ENCODE results near the gene CDH11. TPM values are rescaled to one million over a fixed set of nuclear protein-coding genes. Genes with fewer than 3 reads are reported as not detected.
A peak's percentile ranks its signal among the peaks of the same experiment; 100 is the strongest.

The CDH11 gene, protein sequence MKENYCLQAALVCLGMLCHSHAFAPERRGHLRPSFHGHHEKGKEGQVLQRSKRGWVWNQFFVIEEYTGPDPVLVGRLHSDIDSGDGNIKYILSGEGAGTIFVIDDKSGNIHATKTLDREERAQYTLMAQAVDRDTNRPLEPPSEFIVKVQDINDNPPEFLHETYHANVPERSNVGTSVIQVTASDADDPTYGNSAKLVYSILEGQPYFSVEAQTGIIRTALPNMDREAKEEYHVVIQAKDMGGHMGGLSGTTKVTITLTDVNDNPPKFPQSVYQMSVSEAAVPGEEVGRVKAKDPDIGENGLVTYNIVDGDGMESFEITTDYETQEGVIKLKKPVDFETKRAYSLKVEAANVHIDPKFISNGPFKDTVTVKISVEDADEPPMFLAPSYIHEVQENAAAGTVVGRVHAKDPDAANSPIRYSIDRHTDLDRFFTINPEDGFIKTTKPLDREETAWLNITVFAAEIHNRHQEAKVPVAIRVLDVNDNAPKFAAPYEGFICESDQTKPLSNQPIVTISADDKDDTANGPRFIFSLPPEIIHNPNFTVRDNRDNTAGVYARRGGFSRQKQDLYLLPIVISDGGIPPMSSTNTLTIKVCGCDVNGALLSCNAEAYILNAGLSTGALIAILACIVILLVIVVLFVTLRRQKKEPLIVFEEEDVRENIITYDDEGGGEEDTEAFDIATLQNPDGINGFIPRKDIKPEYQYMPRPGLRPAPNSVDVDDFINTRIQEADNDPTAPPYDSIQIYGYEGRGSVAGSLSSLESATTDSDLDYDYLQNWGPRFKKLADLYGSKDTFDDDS
- polyA plus RNA-seq (17.8 to 67.7 TPM (median 36.8 TPM) in 3 replicates), polyA minus RNA-seq (33.8 to 109 TPM (median 100 TPM) in 3 replicates)
- 1.2 TPM for polyA plus RNA-seq (2011; ENCODE audit: low read depth)
- 10.8 and 12.5 TPM in 2 replicates for polyA plus RNA-seq (2011; cell fraction: cytosol; rRNA removed)
- polyA plus RNA-seq (2011; cell fraction: nucleus; rRNA removed) = 50.9 and 52.0 TPM in 2 replicates
- polyA plus RNA-seq (2012; ENCODE audit: low replicate concordance) = 1.1 and 50.4 TPM in 2 replicates
- 34.1 TPM for polyA minus RNA-seq (2011; cell fraction: cytosol; rRNA and poly(A)+ RNA removed)
- polyA minus RNA-seq (2011; cell fraction: nucleus; rRNA and poly(A)+ RNA removed) = 71.8 and 152 TPM in 2 replicates

DNA sequence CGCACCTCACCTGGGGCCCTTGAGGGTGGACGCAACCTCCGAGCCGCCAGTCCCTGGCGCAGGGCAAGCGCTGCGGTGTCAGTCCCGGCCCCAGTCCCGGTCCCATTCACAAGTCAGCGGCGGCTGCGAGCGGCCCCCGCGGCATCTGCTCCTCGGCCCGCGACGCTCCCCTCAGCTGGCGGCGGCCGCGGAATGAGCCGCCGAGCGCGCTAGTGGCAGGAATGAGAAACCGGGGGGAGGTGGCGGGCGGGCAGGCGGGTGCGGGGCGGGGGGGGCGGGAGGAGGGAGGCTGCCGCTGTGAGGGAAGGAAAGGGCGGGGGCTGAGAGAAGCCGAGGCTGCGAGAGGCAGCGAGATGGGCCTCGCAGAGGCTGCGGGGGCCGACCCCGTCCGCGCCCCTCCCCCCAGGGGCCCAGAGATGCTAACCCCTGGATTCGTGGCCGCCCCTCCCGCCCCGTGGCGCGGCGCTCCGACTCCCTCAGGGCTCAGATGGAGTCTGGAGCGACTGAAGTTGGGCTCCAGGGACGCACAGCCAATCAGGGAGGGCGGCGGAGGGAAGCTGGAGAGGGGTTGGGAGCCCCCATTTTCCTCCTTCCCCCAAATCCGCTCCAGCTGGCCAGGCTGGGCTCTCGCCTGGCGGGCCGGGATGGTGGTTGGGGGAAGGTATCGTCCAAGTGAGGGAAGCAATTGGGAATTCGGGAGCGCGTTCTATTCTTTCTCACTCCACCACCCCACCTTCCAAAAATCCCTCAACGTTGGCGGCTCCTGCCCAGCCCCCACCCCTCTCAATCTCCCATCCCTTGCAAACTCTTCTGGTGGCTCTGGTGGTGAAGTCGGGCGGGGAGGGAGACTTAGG, at the start of gene CDH11:
CDH11 (minus strand) TSS at position 194 of the 854 bp plus-strand sequence. CDS start 117,194 bp downstream, outside the sequence.
- DNase-seq (ENCODE audit: low read depth, low spot score) (no peak), FAIRE-seq (no peak)
- dilution Hi-C loops (cut with MboI; ENCODE audit: extremely low pct_ligation_motif_present, low sequenced_read_pairs) = no loop called here
- no peaks in the 10 kb centered on the region for H3K9me1 ChIP-seq (ENCODE audit: control insufficient read depth, extremely low read depth, insufficient read depth, low read length)
- H3K4me2 ChIP-seq (ENCODE audit: control insufficient read depth, extremely low read depth, insufficient read depth, low read depth, low read length) = peak within 1 kb of the TSS; percentile 92
- peaks cover 4% of the 10 kb centered on the region for H4K20me1 ChIP-seq (ENCODE audit: control insufficient read depth, extremely low read depth, insufficient read depth, low read length)
- H3K4me3 ChIP-seq (ENCODE audit: control insufficient read depth in 2 of 3, extremely low read depth in 1 of 3, insufficient read depth in 2 of 3, low read depth in 1 of 3, low read length in 3 of 3) = peak within 1 kb of the TSS; percentile 54 to 91 (median 65)
- H3K9ac ChIP-seq (ENCODE audit: control insufficient read depth, extremely low read depth, insufficient read depth, low read length) = peak within 1 kb of the TSS; percentile 78
- peaks cover 40% of the 10 kb centered on the region for H3K79me2 ChIP-seq (ENCODE audit: control insufficient read depth, insufficient read depth, low read length)
- H3K27me3 ChIP-seq (ENCODE audit: control insufficient read depth, extremely low read depth, insufficient read depth, low read length) = peaks cover 38% of the 10 kb centered on the region
- H3K4me1 ChIP-seq (ENCODE audit: control insufficient read depth, extremely low read depth, insufficient read depth, low read length) = peaks cover 11% of the 10 kb centered on the region
- TF ChIP-seq, protein P1, sequence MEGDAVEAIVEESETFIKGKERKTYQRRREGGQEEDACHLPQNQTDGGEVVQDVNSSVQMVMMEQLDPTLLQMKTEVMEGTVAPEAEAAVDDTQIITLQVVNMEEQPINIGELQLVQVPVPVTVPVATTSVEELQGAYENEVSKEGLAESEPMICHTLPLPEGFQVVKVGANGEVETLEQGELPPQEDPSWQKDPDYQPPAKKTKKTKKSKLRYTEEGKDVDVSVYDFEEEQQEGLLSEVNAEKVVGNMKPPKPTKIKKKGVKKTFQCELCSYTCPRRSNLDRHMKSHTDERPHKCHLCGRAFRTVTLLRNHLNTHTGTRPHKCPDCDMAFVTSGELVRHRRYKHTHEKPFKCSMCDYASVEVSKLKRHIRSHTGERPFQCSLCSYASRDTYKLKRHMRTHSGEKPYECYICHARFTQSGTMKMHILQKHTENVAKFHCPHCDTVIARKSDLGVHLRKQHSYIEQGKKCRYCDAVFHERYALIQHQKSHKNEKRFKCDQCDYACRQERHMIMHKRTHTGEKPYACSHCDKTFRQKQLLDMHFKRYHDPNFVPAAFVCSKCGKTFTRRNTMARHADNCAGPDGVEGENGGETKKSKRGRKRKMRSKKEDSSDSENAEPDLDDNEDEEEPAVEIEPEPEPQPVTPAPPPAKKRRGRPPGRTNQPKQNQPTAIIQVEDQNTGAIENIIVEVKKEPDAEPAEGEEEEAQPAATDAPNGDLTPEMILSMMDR (optimal IDR thresholded peaks at IDR 0.05 in 1 of 3, IDR thresholded peaks at IDR 0.05 in 1 of 3, conservative IDR thresholded peaks at IDR 0.05 in 1 of 3; ENCODE audit: extremely low read depth in 1 of 3, insufficient read depth in 2 of 3, low read length in 3 of 3) = peak in 2 of 3 experiments; percentile 17 to 37
- no peak for TF ChIP-seq EZH2 (IDR thresholded peaks at IDR 0.05; ENCODE audit: low read length)
- H3K27ac ChIP-seq (ENCODE audit: control insufficient read depth, insufficient read depth, low read length) = peak within 1 kb of the TSS; percentile 66
- H3K9me3 ChIP-seq (ENCODE audit: control insufficient read depth, low read depth, low read length) = no peaks in the 10 kb centered on the region
- no peaks in the 10 kb centered on the region for H3K36me3 ChIP-seq (ENCODE audit: control insufficient read depth in 2 of 2, extremely low read depth in 1 of 2, insufficient read depth in 2 of 2, low read length in 2 of 2)
- H2AFZ ChIP-seq (ENCODE audit: control insufficient read depth, low read length) = peak within 1 kb of the TSS; percentile 95

DNA sequence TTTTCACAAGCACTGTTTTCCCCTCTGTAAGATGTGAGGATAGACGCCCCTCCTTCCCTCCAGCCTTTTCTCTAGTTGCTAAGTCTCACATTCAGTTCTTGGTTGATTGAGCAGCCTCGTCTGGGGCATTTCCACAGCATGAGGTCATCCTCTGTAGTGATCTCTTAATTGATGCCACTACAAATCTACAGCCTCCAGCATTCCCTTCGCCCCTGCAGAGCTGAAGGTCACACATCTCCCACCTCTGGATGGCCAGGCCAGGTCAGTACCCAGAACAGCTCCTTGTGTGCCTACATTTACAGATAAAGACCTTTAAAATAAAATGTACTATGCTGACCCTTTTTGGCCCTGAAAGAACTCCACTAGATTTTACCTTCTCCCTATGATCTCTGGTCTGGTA, 32.5 kb upstream of the CDH11 start:
- Histone ChIP-seq H3K27me3 (ENCODE audit: control insufficient read depth, extremely low read depth, insufficient read depth, low read length) (no peaks in the 10 kb centered on the region), H2AFZ (ENCODE audit: control insufficient read depth, low read length) (no peak overlapping the region), H3K79me2 (ENCODE audit: control insufficient read depth, insufficient read depth, low read length) (no peaks in the 10 kb centered on the region), H3K9ac (ENCODE audit: control insufficient read depth, extremely low read depth, insufficient read depth, low read length) (no peak overlapping the region), H3K9me1 (ENCODE audit: control insufficient read depth, extremely low read depth, insufficient read depth, low read length) (no peaks in the 10 kb centered on the region), H3K27ac (ENCODE audit: control insufficient read depth, insufficient read depth, low read length) (no peak overlapping the region), H3K9me3 (ENCODE audit: control insufficient read depth, low read depth, low read length) (no peaks in the 10 kb centered on the region), H3K4me3 (ENCODE audit: control insufficient read depth in 2 of 3, extremely low read depth in 1 of 3, insufficient read depth in 2 of 3, low read depth in 1 of 3, low read length in 3 of 3) (no peak overlapping the region), H3K4me1 (ENCODE audit: control insufficient read depth, extremely low read depth, insufficient read depth, low read length) (no peaks in the 10 kb centered on the region), H4K20me1 (ENCODE audit: control insufficient read depth, extremely low read depth, insufficient read depth, low read length) (no peaks in the 10 kb centered on the region), H3K4me2 (ENCODE audit: control insufficient read depth, extremely low read depth, insufficient read depth, low read depth, low read length) (no peak overlapping the region), H3K36me3 (ENCODE audit: control insufficient read depth in 2 of 2, extremely low read depth in 1 of 2, insufficient read depth in 2 of 2, low read length in 2 of 2) (no peaks in the 10 kb centered on the region)
- TF ChIP-seq, protein P1 (optimal IDR thresholded peaks at IDR 0.05 in 1 of 3, IDR thresholded peaks at IDR 0.05 in 1 of 3, conservative IDR thresholded peaks at IDR 0.05 in 1 of 3; ENCODE audit: extremely low read depth in 1 of 3, insufficient read depth in 2 of 3, low read length in 3 of 3) = no peak
- TF ChIP-seq EZH2 (IDR thresholded peaks at IDR 0.05; ENCODE audit: low read length) = no peak
- DNase-seq (ENCODE audit: low read depth, low spot score) (no peak), FAIRE-seq (no peak)
- dilution Hi-C loops (cut with MboI; ENCODE audit: extremely low pct_ligation_motif_present, low sequenced_read_pairs) = no loop called here
